GM19438 (cell line): ENCODE data around the gene EXD1.
"Not testable (repeated sequence)": the region's sequence is repeated elsewhere in the genome, so short reads cannot be mapped to it uniquely, and the experiment has no call there.

Experiments used
- ATAC-seq: cut with Tn5 transposase; IDR thresholded peaks from one replicate; pipeline ENCODE4 v1.9.1; 2021; ENCODE audit warnings: low read depth; ENCODE audit not compliant: unreplicated experiment

Gene EXD1

GRCh38 chr15:41151451-41152005, 79.0 kb downstream of the EXD1 start:
- no peak for ATAC-seq

GRCh38 chr15:41150279-41150678, 80.3 kb downstream of the EXD1 start:
- no peak for ATAC-seq

GRCh38 chr15:41148065-41148464, 82.5 kb downstream of the EXD1 start:
- no peak for ATAC-seq

GRCh38 chr15:41139619-41140018, 90.9 kb downstream of the EXD1 start:
- no peak for ATAC-seq

- ATAC-seq, result not testable (repeated sequence)
Measured at GRCh38 chr15:41139112-41139511, 91.4 kb downstream of the EXD1 start.

GRCh38 chr15:41135580-41135979, 95.0 kb downstream of the EXD1 start:
- not testable (repeated sequence) for ATAC-seq

GRCh38 chr15:41133454-41133853, 97.1 kb downstream of the EXD1 start:
- no peak for ATAC-seq
